B cell (primary cell): Measurements from ENCODE around the gene HNRNPH1. TPM values are rescaled to one million over a fixed set of nuclear protein-coding genes. Genes with fewer than 3 reads are reported as not detected.

Experiments
- ATAC-seq: fragments of 200-7000 bp; cut with Tn5 transposase; one replicate; pipeline ENCODE4 v1.10.0; 2021; ENCODE audit warnings: low read depth, mild to moderate bottlenecking, moderate number of reproducible peaks, moderate library complexity
- CTCF ChIA-PET: fragments of 350-600 bp; sonication (Branson Sonifier 250); formaldehyde crosslinking; loops from one replicate; lab custom pipeline; 2021; ENCODE audit warnings: antibody characterized with exemption, inconsistent platforms; lab: Charles Lee
- POLR2A ChIA-PET: fragments of 350-600 bp; sonication (Branson Sonifier 250); formaldehyde crosslinking; loops from one replicate; lab custom pipeline; 2021; ENCODE audit warnings: antibody characterized with exemption; lab: Charles Lee
- DNase-seq: peaks from one replicate; pipeline ENCODE4 v3.0.0; 2013
- H2AFZ ChIP-seq: 2 replicates; pipeline ENCODE4 v1.6.1; 2012; ENCODE audit warnings: mild to moderate bottlenecking, low read depth, low read length; ENCODE audit not compliant: insufficient read depth, poor library complexity, severe bottlenecking
- H3K27ac ChIP-seq, 2 donors: 1 replicate in 1 of 2; 2 replicates in 1 of 2; pipeline ENCODE4 v1.5.1; 2012 to 2013; ENCODE audit warnings: low read length in 2 of 2, mild to moderate bottlenecking in 2 of 2, moderate library complexity in 1 of 2
- H3K27me3 ChIP-seq, 4 experiments: fragments of 200-600 bp in 1 of 4; sonication (generic) in 1 of 4; replicated peaks in 1 of 4; 1 replicate in 2 of 4; 2 replicates in 2 of 4; pipeline versions ENCODE4 v1.6.1 to v1.7.0; 2013 to 2016; ENCODE audit warnings: low read length in 3 of 4, mild to moderate bottlenecking in 2 of 4, mixed read lengths in 1 of 4, moderate library complexity in 1 of 4; ENCODE audit not compliant: insufficient read depth in 4 of 4, control insufficient read depth in 3 of 4; ENCODE audit errors: control extremely low read depth in 1 of 4
- H3K36me3 ChIP-seq, 2 experiments: replicated peaks in 1 of 2; 1 replicate in 1 of 2; 2 replicates in 1 of 2; pipeline versions ENCODE4 v1.6.1 to v1.7.1; 2013; ENCODE audit warnings: low read length in 1 of 2; ENCODE audit not compliant: insufficient read depth in 2 of 2, control insufficient read depth in 1 of 2; ENCODE audit errors: control extremely low read depth in 1 of 2, extremely low read depth in 1 of 2
- H3K4me1 ChIP-seq, 2 donors: fragments of 200-600 bp in 1 of 2; sonication (generic) in 1 of 2; 1 replicate in 1 of 2; 2 replicates in 1 of 2; pipeline versions ENCODE4 v1.5.1 to v1.6.1; 2013 to 2017; ENCODE audit warnings: low read length in 2 of 2; ENCODE audit not compliant: control insufficient read depth in 2 of 2, insufficient read depth in 2 of 2
- H3K4me2 ChIP-seq: replicated peaks from 2 replicates; pipeline ENCODE3; 2012; ENCODE audit warnings: mild to moderate bottlenecking, low read depth, low read length; ENCODE audit not compliant: poor library complexity, severe bottlenecking
- H3K4me3 ChIP-seq, 5 experiments: fragments of 200-600 bp in 1 of 5; sonication (generic) in 1 of 5; 1 replicate in 3 of 5; 2 replicates in 2 of 5; pipeline versions ENCODE4 v1.5.1 to v1.7.0; 2011 to 2016; ENCODE audit warnings: low read length in 4 of 5, mild to moderate bottlenecking in 4 of 5, low read depth in 2 of 5, control low read depth in 1 of 5, moderate library complexity in 1 of 5; ENCODE audit not compliant: insufficient read depth in 1 of 5; ENCODE audit errors: control extremely low read depth in 1 of 5, extremely low read depth in 1 of 5
- H3K79me2 ChIP-seq: fragments of 200-600 bp; sonication (generic); one replicate; pipeline ENCODE4 v1.6.0; 2016; ENCODE audit warnings: low read length; ENCODE audit not compliant: control insufficient read depth, insufficient read depth
- H3K9ac ChIP-seq: fragments of 200-600 bp; sonication (generic); 2 replicates; pipeline ENCODE4 v1.6.1; 2017; ENCODE audit warnings: mild to moderate bottlenecking, low read length, moderate library complexity
- H3K9me3 ChIP-seq, 3 donors: one replicate each; pipeline versions ENCODE4 v1.6.1 to v1.7.1; 2013; ENCODE audit warnings: low read length in 2 of 3; ENCODE audit not compliant: control insufficient read depth in 2 of 3, insufficient read depth in 1 of 3; ENCODE audit errors: control extremely low read depth in 1 of 3
- H4K20me1 ChIP-seq: 2 replicates; pipeline ENCODE4 v1.6.0; 2012; ENCODE audit warnings: mild to moderate bottlenecking, low read length; ENCODE audit not compliant: insufficient read depth, control insufficient read depth, poor library complexity, severe bottlenecking
- H3K27ac Mint-ChIP-seq: one replicate; pipeline ENCODE4 v1.8.0; 2021; ENCODE audit warnings: mixed read lengths
- H3K27me3 Mint-ChIP-seq: one replicate; pipeline ENCODE4 v1.8.0; 2021; ENCODE audit warnings: mixed read lengths
- H3K4me1 Mint-ChIP-seq: one replicate; pipeline ENCODE4 v1.8.0; 2021; ENCODE audit warnings: mixed read lengths
- H3K4me3 Mint-ChIP-seq: one replicate; pipeline ENCODE4 v1.8.0; 2021; ENCODE audit warnings: mixed read lengths
- H3K9me3 Mint-ChIP-seq: one replicate; pipeline ENCODE4 v1.8.0; 2022; ENCODE audit warnings: mixed read lengths; ENCODE audit not compliant: insufficient read depth
- EZH2 ChIP-seq: IDR thresholded peaks from 2 replicates; pipeline ENCODE4 v1.6.1; 2012; ENCODE audit warnings: borderline replicate concordance, low read depth, mild to moderate bottlenecking, moderate library complexity, low read length; ENCODE audit not compliant: insufficient read depth, poor library complexity, severe bottlenecking
- WGBS: methylation state at CpG from one replicate; pipeline ENCODE4 v1.1.5; 2013; ENCODE audit warnings: missing lambda C conversion rate; ENCODE audit not compliant: insufficient coverage; 5-methylcytosine and 5-hydroxymethylcytosine counted together
- intact Hi-C: fragments of 100-400 bp; cut with micrococcal nuclease; formaldehyde crosslinking; loops from one replicate; pipeline ENCODE4 v1.10.0; 2022
- polyA plus RNA-seq: library from polyadenylated mRNA; depleted of rRNA; stranded (reverse); fragments of >200 nt; gene quantifications from 2 replicates; pipeline ENCODE4 v1.2.3, GENCODE V29; 2012
- total RNA-seq, 2 donors: library from RNA; stranded (reverse); fragments of 120-200 nt in 1 of 2; gene quantifications; 1 replicate in 1 of 2; 2 replicates in 1 of 2; pipeline versions ENCODE4 v1.2.3 to v1.2.4, GENCODE V29; 2013 to 2022
- TF ChIP-seq, protein P1 (sequence below): fragments of 200-600 bp; IDR thresholded peaks from one replicate; pipeline ENCODE4 v1.8.0; 2022; ENCODE audit warnings: antibody characterized with exemption, mild to moderate bottlenecking

HNRNPH1 gene
- total and polyA plus RNA-seq, 2 donors (not counting 1 experiment from before 2014, with no cell fraction given), result 471 to 1,412 TPM

GRCh38 chr5:179588166-179588565, 35.3 kb downstream of the HNRNPH1 start:
- no peak overlapping the region for H3K4me2 ChIP-seq
- H4K20me1 ChIP-seq, result no peaks in the 10 kb centered on the region
- Mint-ChIP-seq H3K4me3 (no peak overlapping the region), H3K27ac (no peak overlapping the region), H3K9me3 (no peaks in the 10 kb centered on the region), H3K4me1 (no peaks in the 10 kb centered on the region), H3K27me3 (no peaks in the 10 kb centered on the region)
- CTCF ChIA-PET, result no interaction called here
- H3K4me1 ChIP-seq, result no peaks in the 10 kb centered on the region
- WGBS, result 100% methylated on average over 1 of the region's 3 CpGs
- no peak for ATAC-seq
- H3K4me3 ChIP-seq, result no peak overlapping the region
- H3K36me3 ChIP-seq, result peaks cover 3 to 60% of the 10 kb centered on the region in 2 experiments
- no peak overlapping the region for H3K27ac ChIP-seq
- H3K9me3 ChIP-seq, result no peaks in the 10 kb centered on the region
- POLR2A ChIA-PET, result no interaction called here
- H3K9ac ChIP-seq, result no peak overlapping the region
- H2AFZ ChIP-seq, result no peak overlapping the region
- TF ChIP-seq EZH2, result no peak
- TF ChIP-seq, protein P1, sequence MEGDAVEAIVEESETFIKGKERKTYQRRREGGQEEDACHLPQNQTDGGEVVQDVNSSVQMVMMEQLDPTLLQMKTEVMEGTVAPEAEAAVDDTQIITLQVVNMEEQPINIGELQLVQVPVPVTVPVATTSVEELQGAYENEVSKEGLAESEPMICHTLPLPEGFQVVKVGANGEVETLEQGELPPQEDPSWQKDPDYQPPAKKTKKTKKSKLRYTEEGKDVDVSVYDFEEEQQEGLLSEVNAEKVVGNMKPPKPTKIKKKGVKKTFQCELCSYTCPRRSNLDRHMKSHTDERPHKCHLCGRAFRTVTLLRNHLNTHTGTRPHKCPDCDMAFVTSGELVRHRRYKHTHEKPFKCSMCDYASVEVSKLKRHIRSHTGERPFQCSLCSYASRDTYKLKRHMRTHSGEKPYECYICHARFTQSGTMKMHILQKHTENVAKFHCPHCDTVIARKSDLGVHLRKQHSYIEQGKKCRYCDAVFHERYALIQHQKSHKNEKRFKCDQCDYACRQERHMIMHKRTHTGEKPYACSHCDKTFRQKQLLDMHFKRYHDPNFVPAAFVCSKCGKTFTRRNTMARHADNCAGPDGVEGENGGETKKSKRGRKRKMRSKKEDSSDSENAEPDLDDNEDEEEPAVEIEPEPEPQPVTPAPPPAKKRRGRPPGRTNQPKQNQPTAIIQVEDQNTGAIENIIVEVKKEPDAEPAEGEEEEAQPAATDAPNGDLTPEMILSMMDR, result no peak
- no peaks in the 10 kb centered on the region for H3K27me3 ChIP-seq
- intact Hi-C loops, result no loop called here
- no peaks in the 10 kb centered on the region for H3K79me2 ChIP-seq
- DNase-seq, result no peak

DNA sequence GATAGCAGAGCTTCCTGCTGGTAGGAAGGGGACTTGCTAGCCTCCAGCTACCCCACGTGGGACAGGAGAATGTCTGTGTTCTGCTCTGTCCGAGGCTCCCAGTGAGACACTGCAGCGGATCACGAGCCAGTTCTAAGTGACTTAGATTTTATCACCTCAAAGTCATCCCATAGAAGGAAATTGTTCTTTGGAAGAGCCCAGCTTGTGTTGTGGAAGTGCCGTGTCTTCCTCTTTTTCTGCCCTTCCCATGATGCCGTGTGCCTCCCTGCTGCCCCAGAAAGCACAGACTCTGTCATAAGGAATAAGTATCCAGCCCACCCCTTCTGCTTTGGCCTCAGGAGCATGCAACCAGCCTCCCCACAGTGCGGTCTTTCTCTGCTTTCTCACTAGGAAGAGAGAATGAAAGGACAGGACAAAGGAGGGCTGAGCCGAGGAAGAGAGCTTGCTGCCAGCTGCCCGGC, 37.5 kb downstream of the HNRNPH1 start:
- H3K4me3 ChIP-seq, result no peak overlapping the region
- CTCF ChIA-PET, result no interaction called here
- H3K36me3 ChIP-seq, result peaks cover 4 to 67% of the 10 kb centered on the region in 2 experiments
- 86% methylated on average over 5 of the region's 9 CpGs for WGBS
- no peak overlapping the region for H2AFZ ChIP-seq
- no peaks in the 10 kb centered on the region for H4K20me1 ChIP-seq
- intact Hi-C loops, result no loop called here
- ATAC-seq (no peak), DNase-seq (no peak)
- no peaks in the 10 kb centered on the region for H3K79me2 ChIP-seq
- no peaks in the 10 kb centered on the region for H3K4me1 ChIP-seq
- POLR2A ChIA-PET, result interaction anchor here (0.6 kb wide), 1 partner anchor 14 kb away, joined by 3 read pairs; no protein-coding TSS in a partner anchor
- no peak overlapping the region for H3K27ac Mint-ChIP-seq
- no peaks in the 10 kb centered on the region for H3K9me3 ChIP-seq
- no peak overlapping the region for H3K9ac ChIP-seq
- H3K27me3 Mint-ChIP-seq, result no peaks in the 10 kb centered on the region
- no peak overlapping the region for H3K4me2 ChIP-seq
- no peak overlapping the region for H3K4me3 Mint-ChIP-seq
- no peak overlapping the region for H3K27ac ChIP-seq
- no peaks in the 10 kb centered on the region for H3K27me3 ChIP-seq
- H3K9me3 Mint-ChIP-seq, result no peaks in the 10 kb centered on the region
- H3K4me1 Mint-ChIP-seq, result no peaks in the 10 kb centered on the region
- no peak for TF ChIP-seq EZH2
- TF ChIP-seq, protein P1, result no peak
